Keratinocyte (primary cell): Measurements from ENCODE around the gene RPL18A. TPM values are rescaled to one million over a fixed set of nuclear protein-coding genes. Genes with fewer than 3 reads are reported as not detected.
A peak's percentile ranks its signal among the peaks of the same experiment; 100 is the strongest.

Experiments used
- DNase-seq: peaks from one replicate; pipeline ENCODE4 v3.0.0-alpha.2; 2011; ENCODE audit warnings: low read depth, missing footprints, low spot score
- FAIRE-seq: peaks from 2 replicates; lab custom pipeline; 2011; peaks lifted over from hg19 to GRCh38; lab: Jason Lieb, UNC
- H2AFZ ChIP-seq: 2 replicates; pipeline ENCODE4 v1.6.0; 2012; ENCODE audit warnings: low read length, control low read depth, inconsistent platforms; ENCODE audit not compliant: control insufficient read depth
- H3K27ac ChIP-seq: 2 replicates; pipeline ENCODE4 v1.5.1; 2011; ENCODE audit warnings: low read length; ENCODE audit not compliant: control insufficient read depth, insufficient read depth
- H3K27me3 ChIP-seq: 3 replicates; pipeline ENCODE4 v1.6.0; 2011; ENCODE audit warnings: low read length; ENCODE audit not compliant: control insufficient read depth, insufficient read depth; ENCODE audit errors: extremely low read depth
- H3K36me3 ChIP-seq, 2 experiments: 2 replicates in 1 of 2; 3 replicates in 1 of 2; pipeline ENCODE4 v1.5.1; 2011; ENCODE audit warnings: low read length in 2 of 2, mild to moderate bottlenecking in 1 of 2; ENCODE audit not compliant: control insufficient read depth in 2 of 2, insufficient read depth in 2 of 2; ENCODE audit errors: extremely low read depth in 1 of 2
- H3K4me1 ChIP-seq: 3 replicates; pipeline ENCODE4 v1.5.1; 2011; ENCODE audit warnings: low read length; ENCODE audit not compliant: control insufficient read depth, insufficient read depth; ENCODE audit errors: extremely low read depth
- H3K4me2 ChIP-seq: 3 replicates; pipeline ENCODE4 v1.6.0; 2011; ENCODE audit warnings: low read depth, low read length; ENCODE audit not compliant: control insufficient read depth, insufficient read depth; ENCODE audit errors: extremely low read depth
- H3K4me3 ChIP-seq, 3 experiments: fragments of 200-600 bp in 1 of 3; sonication (generic) in 1 of 3; 2 replicates in 2 of 3; 3 replicates in 1 of 3; pipeline ENCODE4 v1.5.1; 2011 to 2016; ENCODE audit warnings: low read length in 3 of 3, mild to moderate bottlenecking in 3 of 3, control low read depth in 2 of 3, inconsistent platforms in 1 of 3, low read depth in 1 of 3, mixed read lengths in 1 of 3, mixed run types in 1 of 3, moderate library complexity in 1 of 3; ENCODE audit not compliant: control insufficient read depth in 2 of 3, insufficient read depth in 2 of 3; ENCODE audit errors: extremely low read depth in 1 of 3
- H3K79me2 ChIP-seq: 2 replicates; pipeline ENCODE4 v1.6.0; 2012; ENCODE audit warnings: low read length; ENCODE audit not compliant: control insufficient read depth, insufficient read depth
- H3K9ac ChIP-seq: 3 replicates; pipeline ENCODE4 v1.6.0; 2011; ENCODE audit warnings: low read length; ENCODE audit not compliant: control insufficient read depth, insufficient read depth; ENCODE audit errors: extremely low read depth
- H3K9me1 ChIP-seq: 3 replicates; pipeline ENCODE4 v1.6.0; 2011; ENCODE audit warnings: low read length; ENCODE audit not compliant: control insufficient read depth, insufficient read depth; ENCODE audit errors: extremely low read depth
- H3K9me3 ChIP-seq: 2 replicates; pipeline ENCODE4 v1.5.1; 2012; ENCODE audit warnings: low read depth, low read length; ENCODE audit not compliant: control insufficient read depth
- H4K20me1 ChIP-seq: 3 replicates; pipeline ENCODE4 v1.6.0; 2011; ENCODE audit warnings: low read length; ENCODE audit not compliant: control insufficient read depth, insufficient read depth; ENCODE audit errors: extremely low read depth
- EZH2 ChIP-seq: IDR thresholded peaks from one replicate; pipeline ENCODE4 v1.6.1; 2012; ENCODE audit warnings: inconsistent platforms, mild to moderate bottlenecking, low read length, moderate library complexity
- dilution Hi-C: fragments of 300-500 bp; cut with MboI; formaldehyde crosslinking; loops from one replicate; pipeline ENCODE4 v1.7.0; 2020; ENCODE audit warnings: low sequenced_read_pairs; ENCODE audit not compliant: extremely low pct_ligation_motif_present
- polyA plus RNA-seq, 5 experiments: library from polyadenylated mRNA; depleted of rRNA in 3 of 5; stranded (reverse) in 3 of 5; stranded (forward) in 1 of 5; unstranded in 1 of 5; fragments of >200 nt; gene quantifications; 1 replicate in 1 of 5; 2 replicates in 3 of 5; 3 replicates in 1 of 5; pipeline versions ENCODE4 v1.2.1 to v1.2.3, GENCODE V29; 2011 to 2012; ENCODE audit warnings: missing spikeins in 2 of 5, low read depth in 1 of 5, low replicate concordance in 1 of 5
- TF ChIP-seq, protein P1 (sequence below), 3 experiments: IDR thresholded peaks in 1 of 3; conservative IDR thresholded peaks in 1 of 3; optimal IDR thresholded peaks in 1 of 3; 2 replicates in 2 of 3; 3 replicates in 1 of 3; pipeline versions ENCODE3 to v1.5.1; 2011; ENCODE audit warnings: low read length in 3 of 3, mild to moderate bottlenecking in 3 of 3, moderate library complexity in 2 of 3, control low read depth in 1 of 3, inconsistent platforms in 1 of 3; ENCODE audit not compliant: insufficient read depth in 2 of 3; ENCODE audit errors: extremely low read depth in 1 of 3

The RPL18A gene
- polyA plus RNA-seq, 1 donor (not counting 4 experiments of a cell fraction or from before 2014, with no cell fraction given), result 1,044 TPM

DNA sequence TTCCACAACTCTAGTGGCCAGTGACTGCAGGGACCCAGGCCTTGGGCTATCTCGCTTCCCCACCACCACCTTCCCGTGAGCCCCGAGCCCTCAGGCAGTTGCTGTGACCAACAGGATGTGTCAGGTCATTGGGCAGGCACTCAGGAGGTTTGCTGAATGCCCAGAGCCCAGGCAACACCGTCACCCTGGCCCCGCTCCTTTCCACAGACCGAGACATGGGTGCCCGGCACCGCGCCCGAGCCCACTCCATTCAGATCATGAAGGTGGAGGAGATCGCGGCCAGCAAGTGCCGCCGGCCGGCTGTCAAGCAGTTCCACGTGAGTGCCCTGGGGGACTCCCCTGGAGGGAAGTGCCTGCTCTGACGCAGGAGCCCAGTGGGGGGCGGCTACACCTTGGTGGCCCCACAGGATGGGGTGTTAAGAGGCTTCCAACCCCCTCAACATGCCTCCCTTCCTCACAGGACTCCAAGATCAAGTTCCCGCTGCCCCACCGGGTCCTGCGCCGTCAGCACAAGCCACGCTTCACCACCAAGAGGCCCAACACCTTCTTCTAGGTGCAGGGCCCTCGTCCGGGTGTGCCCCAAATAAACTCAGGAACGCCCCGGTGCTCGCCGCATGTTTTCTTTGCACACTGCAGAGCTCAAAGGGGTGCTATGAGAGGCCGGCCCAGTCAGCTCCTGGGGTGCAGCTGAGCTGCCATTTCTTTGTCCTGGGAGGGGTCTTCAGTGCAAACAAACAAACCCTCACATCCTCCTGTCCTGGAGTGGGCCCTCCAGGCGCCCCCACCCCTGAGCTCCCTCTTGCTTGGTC, 3.2 kb downstream of the RPL18A start:
- dilution Hi-C loops, result no loop called here
- TF ChIP-seq, protein P1, sequence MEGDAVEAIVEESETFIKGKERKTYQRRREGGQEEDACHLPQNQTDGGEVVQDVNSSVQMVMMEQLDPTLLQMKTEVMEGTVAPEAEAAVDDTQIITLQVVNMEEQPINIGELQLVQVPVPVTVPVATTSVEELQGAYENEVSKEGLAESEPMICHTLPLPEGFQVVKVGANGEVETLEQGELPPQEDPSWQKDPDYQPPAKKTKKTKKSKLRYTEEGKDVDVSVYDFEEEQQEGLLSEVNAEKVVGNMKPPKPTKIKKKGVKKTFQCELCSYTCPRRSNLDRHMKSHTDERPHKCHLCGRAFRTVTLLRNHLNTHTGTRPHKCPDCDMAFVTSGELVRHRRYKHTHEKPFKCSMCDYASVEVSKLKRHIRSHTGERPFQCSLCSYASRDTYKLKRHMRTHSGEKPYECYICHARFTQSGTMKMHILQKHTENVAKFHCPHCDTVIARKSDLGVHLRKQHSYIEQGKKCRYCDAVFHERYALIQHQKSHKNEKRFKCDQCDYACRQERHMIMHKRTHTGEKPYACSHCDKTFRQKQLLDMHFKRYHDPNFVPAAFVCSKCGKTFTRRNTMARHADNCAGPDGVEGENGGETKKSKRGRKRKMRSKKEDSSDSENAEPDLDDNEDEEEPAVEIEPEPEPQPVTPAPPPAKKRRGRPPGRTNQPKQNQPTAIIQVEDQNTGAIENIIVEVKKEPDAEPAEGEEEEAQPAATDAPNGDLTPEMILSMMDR (optimal IDR thresholded peaks at IDR 0.05 in 1 of 3, IDR thresholded peaks at IDR 0.05 in 1 of 3, conservative IDR thresholded peaks at IDR 0.05 in 1 of 3; ENCODE audit: extremely low read depth in 1 of 3, insufficient read depth in 2 of 3, low read length in 3 of 3), result no peak
- no peak for TF ChIP-seq EZH2
- H3K9ac ChIP-seq, result peak overlapping the region; percentile 16
- H3K9me3 ChIP-seq, result no peaks in the 10 kb centered on the region
- FAIRE-seq (no peak), DNase-seq (no peak)
- no peak overlapping the region for H3K4me3 ChIP-seq
- peaks cover 14% of the 10 kb centered on the region for H3K4me1 ChIP-seq
- no peak overlapping the region for H2AFZ ChIP-seq
- peaks cover 33% of the 10 kb centered on the region for H3K79me2 ChIP-seq
- no peak overlapping the region for H3K4me2 ChIP-seq
- H3K36me3 ChIP-seq, result peaks cover 34 to 43% of the 10 kb centered on the region in 2 experiments
- no peak overlapping the region for H3K27ac ChIP-seq
- no peaks in the 10 kb centered on the region for H3K27me3 ChIP-seq
- no peaks in the 10 kb centered on the region for H3K9me1 ChIP-seq
- peaks cover 27% of the 10 kb centered on the region for H4K20me1 ChIP-seq

DNA sequence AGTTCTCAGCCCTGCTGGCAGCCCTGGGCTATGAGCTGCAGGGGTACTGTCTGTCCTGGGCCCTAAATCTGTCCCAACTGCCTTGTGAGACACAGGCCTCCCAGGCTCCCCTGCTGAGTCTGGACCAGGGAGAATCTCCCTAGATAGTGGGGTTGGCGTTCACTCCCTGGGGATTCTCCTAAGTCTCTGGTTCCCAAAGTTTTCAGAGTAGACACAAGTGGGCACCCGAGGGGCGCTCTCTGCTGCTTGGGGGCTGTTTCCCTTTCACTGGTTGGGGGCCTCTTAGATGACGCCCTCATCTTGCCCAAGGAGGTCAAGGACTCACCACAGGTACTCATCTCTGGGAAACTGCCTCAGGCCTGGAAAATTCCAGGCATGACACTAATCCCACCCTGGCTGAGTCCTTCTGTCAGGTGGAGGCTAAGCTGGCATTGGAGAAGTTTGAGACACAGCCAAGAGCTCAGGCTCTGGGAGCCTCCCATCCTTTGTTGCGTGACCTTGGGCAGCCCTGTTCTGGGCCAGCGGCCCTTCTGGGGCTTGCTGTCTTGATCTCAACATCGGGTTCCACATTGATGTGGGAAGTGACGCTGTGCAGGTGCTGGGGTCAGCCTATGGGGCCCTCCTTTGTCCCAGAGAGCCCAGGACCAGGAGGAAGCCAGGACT, 3.9 kb downstream of the RPL18A start:
- Histone ChIP-seq H3K4me3 (no peak overlapping the region), H3K9me1 (no peaks in the 10 kb centered on the region), H3K4me1 (peaks cover 14% of the 10 kb centered on the region), H2AFZ (no peak overlapping the region), H3K27ac (no peak overlapping the region), H4K20me1 (peaks cover 27% of the 10 kb centered on the region), H3K36me3 (peaks cover 34 to 43% of the 10 kb centered on the region in 2 experiments), H3K79me2 (peaks cover 33% of the 10 kb centered on the region), H3K4me2 (no peak overlapping the region), H3K9ac (no peak overlapping the region), H3K27me3 (no peaks in the 10 kb centered on the region), H3K9me3 (no peaks in the 10 kb centered on the region)
- DNase-seq, result no peak
- dilution Hi-C loops, result no loop called here
- no peak for TF ChIP-seq EZH2
- TF ChIP-seq, protein P1 (optimal IDR thresholded peaks at IDR 0.05 in 1 of 3, IDR thresholded peaks at IDR 0.05 in 1 of 3, conservative IDR thresholded peaks at IDR 0.05 in 1 of 3; ENCODE audit: extremely low read depth in 1 of 3, insufficient read depth in 2 of 3, low read length in 3 of 3), result no peak
- FAIRE-seq, result no peak
